Measurements from ENCODE around the gene APOD.
"Not testable (repeated sequence)": the region's sequence is repeated elsewhere in the genome, so short reads cannot be mapped to it uniquely, and the experiment has no call there.

The APOD gene

GRCh38 chr3:195583831-195584542 is at the start of gene APOD:
APOD (minus strand) TSS chr3:195583940; CDS start chr3:195579461, 4,479 bp downstream.
- no peak for DNase-seq

GRCh38 chr3:195633351-195633750 is 49.6 kb upstream of the APOD start:
- DNase-seq, result not testable (repeated sequence)

GRCh38 chr3:195632501-195633185 is 48.9 kb upstream of the APOD start:
- DNase-seq, result not testable (repeated sequence)

DNA sequence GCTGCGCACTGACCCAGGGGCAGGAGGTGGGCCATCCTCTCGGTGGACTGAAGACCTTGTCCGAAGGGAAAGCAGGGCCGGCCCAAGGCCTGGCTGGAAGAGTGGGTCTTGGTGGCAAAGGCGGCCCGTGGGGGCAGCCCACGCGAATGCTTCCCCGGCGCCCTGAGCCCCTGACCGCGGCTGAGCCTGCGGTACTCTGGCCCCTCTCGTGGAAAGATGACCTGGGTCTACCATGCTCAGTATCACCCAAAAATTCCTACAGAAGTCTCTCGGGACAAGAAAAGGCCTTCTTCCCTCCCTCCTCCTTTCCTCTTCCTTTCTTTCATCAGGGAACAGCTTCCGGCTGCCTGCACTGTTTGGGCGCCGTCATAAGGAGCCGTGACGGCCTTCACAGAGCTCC is 48.3 kb upstream of the APOD start:
- DNase-seq, result not testable (repeated sequence)

DNA sequence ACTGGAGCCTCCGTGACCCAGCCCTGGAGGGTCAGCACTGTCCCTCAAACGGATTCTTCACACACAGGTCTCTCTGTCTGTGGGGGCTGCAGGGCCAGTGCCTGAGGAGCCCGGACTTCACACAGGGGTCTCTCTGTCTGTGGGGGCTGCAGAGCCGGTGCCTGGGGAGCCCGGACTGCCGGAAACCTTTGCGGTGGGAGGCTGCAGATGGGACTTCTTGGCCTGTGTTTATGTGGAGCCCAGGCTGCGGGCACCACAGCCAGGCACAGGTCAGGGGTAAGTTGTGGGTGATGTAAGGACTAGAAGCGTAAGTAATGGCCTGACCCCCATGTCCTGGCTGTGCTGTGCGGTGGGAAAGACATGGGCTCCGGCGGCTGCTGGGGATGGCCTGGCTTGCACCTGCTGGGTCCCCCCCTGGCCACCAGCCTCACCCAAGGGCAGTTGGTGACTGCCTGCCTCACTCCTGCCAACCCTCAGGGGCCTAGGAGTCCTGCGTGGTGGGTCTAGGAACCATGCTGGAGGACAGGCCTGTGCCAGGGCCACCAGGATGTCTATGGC is 47.3 kb upstream of the APOD start:
- DNase-seq, result not testable (repeated sequence)

GRCh38 chr3:195630086-195630917 is 46.6 kb upstream of the APOD start:
- DNase-seq, result not testable (repeated sequence)

DNA sequence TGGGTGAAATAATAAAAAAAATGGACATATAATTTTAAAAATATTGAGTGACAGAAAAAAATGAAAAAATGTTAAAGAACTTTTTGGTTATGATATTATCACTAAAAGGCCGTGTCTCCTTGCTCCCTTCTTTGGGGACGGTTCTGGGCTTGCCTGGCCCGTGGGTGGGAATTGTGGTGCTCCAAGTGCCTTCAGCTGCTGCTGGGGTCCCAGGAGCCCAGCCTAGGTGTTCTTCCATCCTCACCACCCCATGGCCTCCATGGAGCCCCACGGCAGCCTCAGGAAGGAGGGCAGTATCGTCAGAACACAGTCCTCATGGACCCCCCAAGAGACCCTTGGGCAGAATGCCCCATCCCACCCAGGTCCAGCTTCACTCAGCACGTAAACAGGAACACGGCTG is 45.9 kb upstream of the APOD start:
- DNase-seq, result not testable (repeated sequence)

DNA sequence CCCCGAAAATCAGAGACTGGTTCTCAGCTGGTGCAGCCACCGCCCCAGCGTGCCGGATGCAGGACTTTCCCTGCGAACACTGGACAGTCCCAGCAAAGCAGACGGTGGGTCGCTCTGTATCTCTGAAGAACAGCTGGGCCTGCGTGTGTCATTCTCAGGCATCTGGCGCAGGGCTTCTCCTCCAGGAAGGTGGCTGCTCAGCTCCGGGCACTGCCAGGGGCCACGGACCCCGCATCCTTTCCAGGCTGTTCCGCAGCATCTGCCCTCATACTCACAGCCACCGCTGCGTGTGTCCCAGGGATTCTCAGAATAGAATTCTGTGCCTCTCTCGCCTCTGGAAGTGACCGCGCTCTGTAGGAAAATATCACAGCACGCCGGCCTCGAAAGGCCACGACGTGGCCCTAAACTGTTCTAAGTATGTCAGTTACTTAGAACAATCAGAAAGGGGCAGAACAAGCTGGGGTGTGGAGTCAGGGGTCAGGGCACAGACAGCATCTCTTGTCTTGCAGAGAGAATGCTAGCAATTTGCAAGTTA is 44.7 kb upstream of the APOD start:
- not testable (repeated sequence) for DNase-seq

GRCh38 chr3:195627515-195628385 is 44.0 kb upstream of the APOD start:
- not testable (repeated sequence) for DNase-seq

DNA sequence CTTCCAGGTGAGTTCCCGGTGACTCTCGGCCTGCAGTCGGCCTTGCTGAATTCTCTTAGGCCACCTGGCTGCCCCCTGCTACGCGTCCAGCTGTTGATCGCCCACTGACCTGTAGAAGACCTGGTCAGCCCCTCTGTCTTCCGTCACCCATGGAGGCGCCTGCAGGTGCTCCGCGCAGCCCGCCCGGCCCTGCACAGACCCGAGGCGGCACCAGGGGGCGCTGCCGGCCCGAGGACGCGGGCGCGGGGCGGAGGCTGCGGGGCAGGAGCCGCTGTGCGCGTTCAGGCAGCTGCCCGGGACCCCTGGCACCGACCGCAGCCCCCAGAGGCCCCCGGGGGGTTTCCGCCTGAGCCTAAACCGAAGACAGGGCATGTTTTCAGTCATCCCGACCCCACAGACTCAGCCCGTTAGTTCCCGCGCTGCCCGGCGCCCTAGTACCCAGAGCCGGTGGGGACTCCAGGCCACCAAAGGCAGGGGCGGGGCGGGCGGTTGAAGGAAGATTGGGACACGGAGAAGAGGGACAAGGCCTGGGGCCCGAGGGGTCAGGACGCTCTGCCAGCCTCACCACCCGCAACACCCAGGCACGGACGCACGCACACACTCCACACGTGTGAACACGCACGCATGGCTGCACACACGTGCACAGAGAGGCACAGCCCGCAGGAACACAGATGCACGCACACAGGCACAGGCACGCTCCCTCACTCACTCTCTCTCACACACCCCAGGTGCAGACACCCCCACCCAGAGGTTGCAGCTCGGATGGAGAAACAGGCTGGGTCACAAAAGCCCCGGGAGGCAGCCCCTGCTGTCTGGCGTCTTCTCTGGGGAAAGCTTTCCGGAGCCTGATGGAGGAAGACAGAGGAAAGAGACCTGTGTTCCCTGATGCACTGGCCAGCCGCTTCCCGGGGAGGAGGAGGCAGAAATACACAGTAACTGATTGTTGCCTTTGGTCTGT is 41.1 kb upstream of the APOD start:
- not testable (repeated sequence) for DNase-seq

DNA sequence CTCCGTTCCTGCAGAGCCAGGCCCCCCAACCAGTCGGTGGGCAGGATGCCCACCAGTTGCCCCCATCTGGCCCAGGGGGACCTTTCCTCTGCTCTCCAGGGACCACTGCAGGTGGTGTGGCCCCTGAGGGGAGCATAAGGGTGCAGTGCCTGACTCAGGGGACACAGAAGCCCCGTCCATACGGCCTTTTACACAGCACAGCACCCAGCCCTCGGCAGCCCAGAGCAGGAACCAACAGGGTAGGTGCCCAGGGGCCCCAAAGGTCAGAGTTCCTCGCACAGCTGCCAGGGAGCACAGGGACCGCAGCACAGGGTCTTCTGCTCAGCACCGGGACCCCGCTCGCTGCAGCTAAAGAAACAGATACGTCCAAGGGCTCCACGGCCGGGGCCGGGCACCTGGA is 40.4 kb upstream of the APOD start:
- DNase-seq, result not testable (repeated sequence)

DNA sequence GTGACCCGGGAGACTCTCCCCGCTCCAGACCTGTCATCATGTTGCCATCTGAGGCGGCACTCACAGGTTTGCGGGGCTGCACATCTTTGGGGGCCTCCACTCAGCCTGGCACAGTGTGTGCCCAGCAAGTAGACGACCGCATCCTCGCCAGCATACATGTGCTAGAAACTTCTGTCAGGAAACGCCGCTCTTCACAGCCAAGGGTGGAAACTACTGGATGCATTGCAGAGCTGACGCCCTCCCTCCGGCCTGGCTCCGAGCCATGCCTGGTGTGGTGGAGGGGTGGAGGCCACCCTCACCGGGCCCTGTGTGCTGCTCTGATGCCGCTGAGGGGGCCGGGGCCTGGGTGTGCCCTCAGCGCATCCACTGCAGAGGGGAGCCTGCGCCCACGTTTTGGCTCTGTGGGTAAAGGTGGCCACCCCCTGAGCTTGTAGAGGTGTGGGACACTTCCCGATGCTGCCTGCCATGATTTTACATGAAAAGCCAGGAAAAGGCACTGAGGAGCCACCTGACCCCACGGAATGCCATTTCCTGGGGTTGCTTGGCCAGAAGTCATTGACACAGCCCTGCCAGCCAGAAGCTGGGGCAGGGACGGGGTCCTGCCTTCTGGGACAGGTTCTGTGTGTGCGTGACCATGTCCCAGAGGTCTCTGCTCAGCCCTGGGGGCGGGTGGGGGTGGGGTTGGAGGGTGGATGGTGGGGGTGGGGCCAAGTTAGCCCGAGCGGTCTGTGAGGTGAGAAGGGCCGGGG is 39.7 kb upstream of the APOD start:
- DNase-seq, result not testable (repeated sequence)

- DNase-seq, result not testable (repeated sequence)
Measured at GRCh38 chr3:195622523-195623170, 38.9 kb upstream of the APOD start.

- not testable (repeated sequence) for DNase-seq
Measured at GRCh38 chr3:195622012-195622411, 38.3 kb upstream of the APOD start.

GRCh38 chr3:195621095-195621494 is 37.4 kb upstream of the APOD start:
- not testable (repeated sequence) for DNase-seq

DNA sequence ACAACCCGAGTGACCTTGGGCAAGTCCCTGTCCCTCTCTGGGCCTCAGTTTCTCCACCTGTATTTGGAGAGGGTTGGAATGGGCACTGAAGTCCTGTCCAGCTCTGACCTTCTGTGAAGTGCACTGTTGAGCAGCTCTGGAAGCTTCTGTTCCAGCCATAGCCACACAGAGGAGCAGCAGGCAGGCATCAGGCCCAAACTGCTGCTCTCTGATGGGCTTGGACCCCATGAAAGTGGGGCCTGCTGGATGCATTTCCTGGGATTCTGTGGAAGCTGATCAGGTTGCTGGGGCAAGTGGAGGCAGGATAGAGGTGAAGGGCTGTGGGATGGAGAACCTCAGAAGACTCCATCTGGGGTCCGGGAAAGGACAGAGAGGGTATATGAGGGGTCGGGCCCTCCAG is 36.7 kb upstream of the APOD start:
- not testable (repeated sequence) for DNase-seq

- not testable (repeated sequence) for DNase-seq
Measured at GRCh38 chr3:195619591-195620369, 36.0 kb upstream of the APOD start.

Data from islet precursor cell (in vitro differentiated cells).